Fibroblast of mammary gland (primary cell): Measurements from ENCODE around the gene NFATC1.

Source experiments
- DNase-seq: peaks from one replicate; pipeline ENCODE4 v3.0.0-alpha.2; 2010; ENCODE audit warnings: low read depth
- H3K4me3 ChIP-seq: 2 replicates; pipeline ENCODE4 v1.5.1; 2011; ENCODE audit warnings: low read depth, mild to moderate bottlenecking, low read length, moderate library complexity; ENCODE audit not compliant: control insufficient read depth
- CTCF ChIP-seq: conservative IDR thresholded peaks from 2 replicates; pipeline ENCODE4 v1.5.1; 2011; ENCODE audit warnings: low read depth, low read length, inconsistent platforms; ENCODE audit not compliant: control insufficient read depth, insufficient read depth

Gene NFATC1

GRCh38 chr18:79463424-79463960, 67.8 kb downstream of the NFATC1 start:
- TF ChIP-seq CTCF = no peak
- no peak for DNase-seq

GRCh38 chr18:79465392-79465991, 69.8 kb downstream of the NFATC1 start:
- no peak for TF ChIP-seq CTCF
- H3K4me3 ChIP-seq = peak overlapping the region; percentile 26
- peak; percentile 43 for DNase-seq

More at GRCh38 chr18:79463424-79463960, 67.8 kb downstream of the NFATC1 start:
- H3K4me3 ChIP-seq = no peak overlapping the region

GRCh38 chr18:79466591-79466990, 70.9 kb downstream of the NFATC1 start:
- H3K4me3 ChIP-seq = no peak overlapping the region
- TF ChIP-seq CTCF = no peak
- DNase-seq = no peak

GRCh38 chr18:79467126-79467525, 71.4 kb downstream of the NFATC1 start:
- no peak for TF ChIP-seq CTCF
- DNase-seq = no peak

GRCh38 chr18:79468119-79468789, 72.5 kb downstream of the NFATC1 start:
- TF ChIP-seq CTCF = no peak
- H3K4me3 ChIP-seq = no peak overlapping the region
- DNase-seq = no peak

More at GRCh38 chr18:79467126-79467525, 71.4 kb downstream of the NFATC1 start:
- no peak overlapping the region for H3K4me3 ChIP-seq

GRCh38 chr18:79469309-79469708, 73.6 kb downstream of the NFATC1 start:
- DNase-seq = no peak
- H3K4me3 ChIP-seq = no peak overlapping the region
- no peak for TF ChIP-seq CTCF
